ENCODE data around the gene CLEC18B. TPM values are rescaled to one million over a fixed set of nuclear protein-coding genes. Genes with fewer than 3 reads are reported as not detected.

Gene CLEC18B
- total RNA-seq, 3 donors from 2014 or later = 0.16 to 1.6 TPM; not detected in 1

- H3K36me3 ChIP-seq = peaks cover 20% of the 10 kb centered on the region
- H3K9me3 ChIP-seq = no peaks in the 10 kb centered on the region
- intact Hi-C loops (cut with DNase I; ENCODE audit: low total_unique reads) = no loop called here
- no peak overlapping the region for H3K27ac ChIP-seq
- H3K4me3 ChIP-seq = no peak overlapping the region
- no peak for DNase-seq (ENCODE audit: low spot score in 2 of 2)
- H3K27me3 ChIP-seq = no peaks in the 10 kb centered on the region
- no peaks in the 10 kb centered on the region for H3K4me1 ChIP-seq
- TF ChIP-seq, protein P1, sequence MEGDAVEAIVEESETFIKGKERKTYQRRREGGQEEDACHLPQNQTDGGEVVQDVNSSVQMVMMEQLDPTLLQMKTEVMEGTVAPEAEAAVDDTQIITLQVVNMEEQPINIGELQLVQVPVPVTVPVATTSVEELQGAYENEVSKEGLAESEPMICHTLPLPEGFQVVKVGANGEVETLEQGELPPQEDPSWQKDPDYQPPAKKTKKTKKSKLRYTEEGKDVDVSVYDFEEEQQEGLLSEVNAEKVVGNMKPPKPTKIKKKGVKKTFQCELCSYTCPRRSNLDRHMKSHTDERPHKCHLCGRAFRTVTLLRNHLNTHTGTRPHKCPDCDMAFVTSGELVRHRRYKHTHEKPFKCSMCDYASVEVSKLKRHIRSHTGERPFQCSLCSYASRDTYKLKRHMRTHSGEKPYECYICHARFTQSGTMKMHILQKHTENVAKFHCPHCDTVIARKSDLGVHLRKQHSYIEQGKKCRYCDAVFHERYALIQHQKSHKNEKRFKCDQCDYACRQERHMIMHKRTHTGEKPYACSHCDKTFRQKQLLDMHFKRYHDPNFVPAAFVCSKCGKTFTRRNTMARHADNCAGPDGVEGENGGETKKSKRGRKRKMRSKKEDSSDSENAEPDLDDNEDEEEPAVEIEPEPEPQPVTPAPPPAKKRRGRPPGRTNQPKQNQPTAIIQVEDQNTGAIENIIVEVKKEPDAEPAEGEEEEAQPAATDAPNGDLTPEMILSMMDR (IDR thresholded peaks at IDR 0.05) = no peak
- TF ChIP-seq POLR2A (IDR thresholded peaks at IDR 0.05) (no peak), POLR2AphosphoS5 (IDR thresholded peaks at IDR 0.05) (no peak)
Measured at GRCh38 chr16:74465281-74465680, 44.0 kb upstream of the CLEC18B start.

DNA sequence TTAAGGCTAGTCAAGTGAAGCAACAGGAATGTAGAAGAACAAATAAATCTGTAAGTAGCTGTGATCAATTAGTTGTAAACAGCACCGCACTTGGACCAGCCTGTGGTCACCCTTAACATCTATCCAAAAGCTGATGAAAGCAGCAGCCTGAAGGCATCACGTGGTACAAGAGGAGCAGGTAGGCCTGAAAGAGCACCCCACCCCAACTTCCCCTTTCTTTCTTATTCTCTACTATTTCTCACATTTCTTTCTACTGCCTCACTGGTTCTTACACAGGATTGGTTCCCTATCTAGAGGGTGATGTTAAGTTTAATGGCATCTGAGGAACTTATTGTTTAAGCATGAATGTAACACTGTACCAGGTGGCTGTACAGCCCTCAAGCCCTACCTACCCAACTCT is 42.6 kb upstream of the CLEC18B start:
- no peaks in the 10 kb centered on the region for H3K4me1 ChIP-seq
- no peak overlapping the region for H3K27ac ChIP-seq
- TF ChIP-seq, protein P1 (IDR thresholded peaks at IDR 0.05) = no peak
- TF ChIP-seq POLR2AphosphoS5 (IDR thresholded peaks at IDR 0.05) = no peak
- TF ChIP-seq POLR2A (IDR thresholded peaks at IDR 0.05) = no peak
- no peaks in the 10 kb centered on the region for H3K27me3 ChIP-seq
- H3K9me3 ChIP-seq = no peaks in the 10 kb centered on the region
- H3K36me3 ChIP-seq = peaks cover 20% of the 10 kb centered on the region
- intact Hi-C loops (cut with DNase I; ENCODE audit: low total_unique reads) = loop anchor here (5.0 kb wide), 1 partner anchor 958 kb away; no protein-coding TSS in a partner anchor
- no peak for DNase-seq (ENCODE audit: low spot score in 2 of 2)
- H3K4me3 ChIP-seq = no peak overlapping the region

DNA sequence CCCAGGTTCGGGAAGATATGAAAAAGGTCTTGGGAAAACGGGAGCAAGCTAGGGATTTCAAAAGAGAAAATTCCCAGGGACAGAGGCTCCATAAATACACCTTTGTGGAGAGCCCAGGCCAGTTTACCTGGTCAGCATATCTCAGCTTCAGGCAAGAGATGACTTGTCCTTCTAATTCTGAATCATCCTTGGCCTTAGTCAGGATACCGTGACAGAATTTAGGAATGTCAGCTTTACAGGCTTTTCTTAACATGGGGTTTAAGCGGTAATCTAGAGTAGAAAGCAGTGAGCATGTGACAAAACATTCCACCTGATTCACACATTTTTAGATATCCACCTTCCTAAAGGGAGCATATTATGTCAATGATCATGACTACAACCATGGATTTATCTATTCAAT is 41.1 kb upstream of the CLEC18B start:
- no peak overlapping the region for H3K4me3 ChIP-seq
- peaks cover 15% of the 10 kb centered on the region for H3K36me3 ChIP-seq
- H3K27ac ChIP-seq = no peak overlapping the region
- intact Hi-C loops (cut with DNase I; ENCODE audit: low total_unique reads) = loop anchor here (5.0 kb wide), 1 partner anchor 960 kb away; no protein-coding TSS in a partner anchor
- TF ChIP-seq POLR2AphosphoS5 (IDR thresholded peaks at IDR 0.05) = no peak
- TF ChIP-seq, protein P1 (IDR thresholded peaks at IDR 0.05) = no peak
- TF ChIP-seq POLR2A (IDR thresholded peaks at IDR 0.05) = no peak
- H3K27me3 ChIP-seq = no peaks in the 10 kb centered on the region
- H3K9me3 ChIP-seq = no peaks in the 10 kb centered on the region
- DNase-seq (ENCODE audit: low spot score in 2 of 2) = no peak
- H3K4me1 ChIP-seq = no peaks in the 10 kb centered on the region

DNA sequence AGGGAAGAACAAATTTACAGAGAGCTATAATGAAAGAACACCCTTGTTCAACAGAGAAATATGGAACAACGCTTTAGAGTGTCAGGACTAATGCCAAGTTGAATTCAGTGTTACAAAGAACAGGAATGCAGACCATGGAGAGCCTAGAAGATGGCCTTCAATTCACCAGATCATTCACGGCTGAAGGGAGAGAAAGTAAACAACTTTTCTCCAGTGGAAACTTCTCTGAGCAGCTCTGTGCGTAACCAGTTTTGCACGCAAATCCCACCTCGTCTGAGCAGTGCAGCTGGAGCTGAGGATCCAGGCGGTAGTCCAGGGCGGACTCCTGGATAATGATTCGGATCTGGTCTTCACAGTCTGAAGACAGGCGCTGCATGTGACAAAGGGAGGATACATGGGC is 40.5 kb upstream of the CLEC18B start:
- H3K4me3 ChIP-seq = no peak overlapping the region
- H3K9me3 ChIP-seq = no peaks in the 10 kb centered on the region
- H3K27me3 ChIP-seq = no peaks in the 10 kb centered on the region
- H3K36me3 ChIP-seq = peaks cover 15% of the 10 kb centered on the region
- no peak for DNase-seq (ENCODE audit: low spot score in 2 of 2)
- intact Hi-C loops (cut with DNase I; ENCODE audit: low total_unique reads) = loop anchor here (5.0 kb wide), 1 partner anchor 960 kb away; no protein-coding TSS in a partner anchor
- no peaks in the 10 kb centered on the region for H3K4me1 ChIP-seq
- TF ChIP-seq POLR2AphosphoS5 (IDR thresholded peaks at IDR 0.05) (no peak), POLR2A (IDR thresholded peaks at IDR 0.05) (no peak)
- TF ChIP-seq, protein P1 (IDR thresholded peaks at IDR 0.05) = no peak
- no peak overlapping the region for H3K27ac ChIP-seq

GRCh38 chr16:74460542-74460941 is 39.3 kb upstream of the CLEC18B start:
- TF ChIP-seq POLR2AphosphoS5 (IDR thresholded peaks at IDR 0.05) = no peak
- TF ChIP-seq POLR2A (IDR thresholded peaks at IDR 0.05) = no peak
- TF ChIP-seq, protein P1 (IDR thresholded peaks at IDR 0.05) = no peak
- intact Hi-C loops (cut with DNase I; ENCODE audit: low total_unique reads) = loop anchor here (5.0 kb wide), 1 partner anchor 962 kb away; no protein-coding TSS in a partner anchor
- no peaks in the 10 kb centered on the region for H3K4me1 ChIP-seq
- no peaks in the 10 kb centered on the region for H3K9me3 ChIP-seq
- H3K36me3 ChIP-seq = peaks cover 14% of the 10 kb centered on the region
- H3K4me3 ChIP-seq = no peak overlapping the region
- no peak for DNase-seq (ENCODE audit: low spot score in 2 of 2)
- H3K27me3 ChIP-seq = no peaks in the 10 kb centered on the region
- H3K27ac ChIP-seq = no peak overlapping the region

All from breast epithelium (tissue), 4 donors.